Midbrain (tissue), 1 donor: Measurements from ENCODE around the gene CDC42BPB.

Experiments
- DNase-seq: peaks from one replicate; lab custom pipeline; 2025; lab: John Stamatoyannopoulos, UW

CDC42BPB gene

DNA sequence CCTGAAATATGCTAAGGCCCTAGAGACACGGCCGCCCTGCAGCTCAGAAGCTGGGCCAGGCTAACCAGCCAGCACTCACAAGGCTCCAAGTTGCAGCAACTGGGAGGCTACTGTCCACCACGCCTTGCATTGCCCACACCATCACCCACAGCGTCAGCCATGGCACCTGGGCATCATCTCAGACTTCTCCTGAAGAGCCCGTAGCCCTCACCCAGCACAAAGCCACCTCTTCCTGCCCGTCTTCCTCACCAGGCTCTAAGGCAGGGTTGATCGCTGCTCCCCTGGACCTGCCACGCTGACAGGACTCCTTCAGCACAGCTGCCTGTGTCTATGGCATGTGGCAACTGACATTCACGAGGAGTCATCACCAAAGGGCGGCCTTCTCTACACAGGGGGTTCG is 38.1 kb downstream of the CDC42BPB start:
- DNase-seq = no peak

DNA sequence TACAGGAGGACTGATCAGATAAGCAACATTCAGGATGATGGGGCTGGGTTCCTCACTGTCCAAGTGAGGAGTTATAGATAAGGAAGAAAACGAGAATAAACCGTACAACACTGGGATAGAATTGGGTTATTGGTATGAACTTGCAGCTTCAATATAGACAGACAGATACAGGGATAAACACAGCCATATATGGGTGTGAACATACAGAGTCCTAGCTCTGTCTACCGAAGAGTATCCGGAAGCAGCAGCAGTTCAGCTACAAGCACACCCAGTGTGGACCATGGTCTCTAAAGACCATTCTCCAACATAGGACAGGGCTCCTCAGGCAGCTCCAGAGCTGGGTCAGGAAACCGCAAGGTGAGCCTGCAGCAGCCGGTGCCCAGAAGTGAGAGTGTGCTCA is 40.8 kb downstream of the CDC42BPB start:
- DNase-seq = no peak

DNA sequence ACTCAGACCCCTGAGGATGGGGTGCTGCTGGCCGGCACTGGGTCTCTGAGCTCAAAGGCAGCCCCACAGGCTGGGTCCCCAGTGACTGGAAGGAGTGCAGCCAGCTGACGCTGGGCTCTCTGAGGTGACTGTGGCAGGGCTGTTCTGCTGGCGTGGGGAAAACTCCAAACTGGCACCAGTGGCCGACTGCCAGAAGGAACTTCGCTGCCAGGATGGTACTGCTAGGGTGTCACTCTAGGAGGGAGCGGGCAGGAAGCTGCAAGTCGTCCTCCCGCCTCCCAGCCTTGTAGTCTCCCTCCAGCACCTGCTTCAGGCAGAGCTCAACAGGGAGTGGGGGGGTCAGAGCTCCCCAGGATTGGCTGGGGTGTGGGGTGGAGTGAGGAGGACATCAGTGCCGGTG is 41.3 kb downstream of the CDC42BPB start:
- no peak for DNase-seq

DNA sequence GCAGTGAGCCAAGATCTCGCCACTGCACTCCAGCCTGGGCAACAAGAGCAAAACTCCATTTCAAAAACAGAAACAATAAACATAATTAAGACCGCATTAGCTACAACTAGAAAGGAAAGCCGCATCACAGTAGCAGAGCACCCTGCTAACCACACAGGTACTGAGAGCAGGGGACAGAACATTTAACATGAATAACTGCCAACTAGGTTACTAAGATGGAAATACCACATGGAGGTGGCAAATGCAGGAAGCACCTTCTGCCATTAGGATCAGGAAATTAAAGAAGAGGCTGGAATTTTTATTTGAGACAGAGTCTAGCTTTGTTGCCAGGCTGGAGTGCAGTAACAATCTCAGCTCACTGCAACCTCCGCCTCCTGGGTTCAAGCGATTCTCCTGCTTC is 41.9 kb downstream of the CDC42BPB start:
- no peak for DNase-seq

DNA sequence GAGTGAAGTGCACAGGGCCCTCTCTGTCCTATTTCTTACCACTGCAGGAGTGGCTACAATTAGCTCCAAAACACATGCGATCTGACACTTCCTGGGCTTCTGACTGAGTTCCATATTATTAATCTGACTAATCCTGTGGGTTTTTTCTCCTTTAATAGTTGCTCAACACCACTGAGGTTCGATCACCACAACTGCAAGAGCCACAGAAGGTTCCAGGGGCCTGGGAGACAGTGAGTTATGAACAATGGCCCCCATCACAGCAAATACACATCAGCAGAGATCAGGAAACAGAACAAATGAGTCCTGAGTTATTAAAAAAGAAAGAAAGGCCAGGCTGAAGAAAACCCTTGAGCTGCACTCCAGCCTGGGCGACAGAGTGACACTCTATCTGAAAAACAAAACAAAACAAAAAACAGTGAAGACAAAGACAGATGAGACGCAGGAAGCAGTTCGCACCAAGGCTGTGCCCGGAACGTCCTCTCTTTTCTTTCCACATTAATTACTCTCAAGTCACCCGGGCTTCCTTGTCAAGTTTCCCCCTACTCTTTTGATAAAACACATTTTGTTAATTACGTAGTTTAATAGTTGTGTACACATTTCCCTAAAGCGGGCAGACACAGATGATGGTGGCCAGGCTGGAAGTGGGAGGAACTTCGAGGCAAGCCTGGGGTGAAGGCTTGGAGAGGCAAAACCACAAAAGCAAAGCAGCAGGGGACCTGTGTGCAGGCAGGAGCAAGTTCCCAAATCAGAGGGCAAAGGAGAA is 42.7 kb downstream of the CDC42BPB start:
- DNase-seq = no peak

DNA sequence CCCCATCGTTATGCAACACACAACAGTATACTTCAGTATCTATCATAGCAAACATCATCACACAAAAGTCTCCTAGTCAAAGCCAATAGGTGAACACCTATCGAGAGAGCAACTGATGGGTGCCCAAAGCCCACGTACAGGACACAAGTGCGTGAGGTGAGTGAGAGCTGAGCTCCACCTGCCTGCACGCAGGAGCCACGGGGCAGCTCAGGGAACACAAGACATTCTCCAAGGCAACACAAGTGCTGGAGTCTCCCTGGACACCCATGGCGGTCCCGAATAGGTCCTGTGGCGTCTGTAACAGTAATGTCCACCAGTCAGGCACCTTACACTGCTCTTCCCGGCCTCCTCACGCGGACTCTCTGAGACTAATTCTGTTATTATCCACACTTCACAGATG is 44.3 kb downstream of the CDC42BPB start:
- DNase-seq = no peak

DNA sequence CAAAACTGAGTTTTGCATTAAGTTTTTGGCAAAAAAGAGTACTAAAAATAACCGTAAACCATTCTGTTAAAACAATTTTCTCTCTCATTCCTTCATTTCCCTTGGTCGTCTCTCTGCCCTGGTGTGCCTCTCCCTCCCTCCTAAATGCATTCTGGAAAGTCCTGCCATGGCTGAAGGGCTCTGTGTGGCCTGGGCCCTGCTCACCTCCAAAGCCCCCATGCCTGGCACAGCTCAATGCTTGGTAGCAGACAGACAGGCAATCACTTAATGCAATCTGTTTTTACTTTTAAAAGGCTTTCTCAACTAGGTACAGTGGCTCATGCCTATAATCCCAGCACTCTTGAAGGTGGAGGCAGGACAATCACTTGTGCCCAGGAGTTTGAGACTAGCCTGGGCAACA is 47.8 kb downstream of the CDC42BPB start:
- DNase-seq = no peak

DNA sequence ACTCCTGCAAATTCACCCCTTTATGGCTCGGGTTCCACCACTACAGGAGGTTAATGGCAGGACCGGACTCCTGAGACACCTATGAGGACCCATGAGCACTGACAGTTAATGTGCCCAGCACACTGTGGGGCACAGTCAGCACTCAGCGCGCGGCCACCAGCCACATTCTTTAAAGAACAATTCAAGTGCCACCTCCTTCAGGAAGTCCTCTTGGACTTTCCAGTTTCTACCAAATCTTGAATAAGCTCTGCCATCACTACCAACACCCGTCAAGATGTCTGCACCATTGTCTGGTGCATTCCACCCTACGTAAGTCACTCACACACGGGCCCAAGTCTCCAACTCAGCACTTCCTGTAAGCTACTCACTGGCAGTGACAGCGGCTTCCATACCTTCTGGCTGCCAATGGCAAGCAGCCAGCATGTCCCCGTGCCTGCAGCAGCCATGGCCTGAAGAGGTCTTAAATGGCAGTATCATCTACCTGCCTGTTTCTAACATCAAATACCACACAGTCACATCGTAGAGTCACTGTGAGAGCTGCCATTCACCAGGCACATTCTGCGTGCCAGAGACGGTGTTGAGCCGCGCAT is 48.5 kb downstream of the CDC42BPB start:
- DNase-seq = no peak

DNA sequence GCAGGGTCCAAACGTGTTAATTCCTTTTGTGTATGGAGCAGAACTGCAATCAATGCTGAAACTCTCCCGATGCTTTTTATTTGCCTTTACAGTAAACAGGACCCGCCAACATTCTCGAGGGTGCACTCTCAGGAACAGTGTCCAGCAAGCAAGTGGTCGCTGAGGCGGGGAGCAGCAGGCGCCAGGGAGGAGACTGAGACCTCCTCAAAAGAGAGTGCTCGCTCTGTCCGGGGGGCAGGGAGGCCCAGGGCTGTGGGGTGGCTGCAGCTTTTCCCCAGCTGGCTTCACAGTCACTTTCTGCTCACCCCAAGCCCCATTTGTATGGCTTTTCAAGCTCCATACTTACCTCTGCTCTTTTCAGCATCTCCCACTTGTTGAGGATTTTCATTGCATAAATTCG is 49.2 kb downstream of the CDC42BPB start:
- no peak for DNase-seq

DNA sequence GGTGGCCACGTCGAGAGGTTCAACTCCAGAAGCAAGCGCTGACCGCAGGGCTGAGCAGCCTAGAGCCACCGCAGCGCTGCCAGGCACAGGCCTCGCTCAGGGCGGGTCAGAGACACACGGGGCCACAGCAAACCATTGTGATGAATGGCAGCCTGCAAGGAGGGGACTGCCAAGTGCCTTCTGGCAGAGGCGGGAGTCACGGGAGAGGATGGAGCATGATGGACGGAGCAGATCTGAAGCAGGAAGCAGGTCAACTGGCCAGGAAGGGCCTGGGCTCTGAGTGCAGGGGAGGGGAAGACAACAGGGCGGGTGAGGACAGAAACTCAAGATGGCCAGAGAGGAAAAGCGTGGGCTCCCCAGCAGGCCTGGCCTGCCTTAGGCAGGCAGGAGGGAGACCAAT is 49.8 kb downstream of the CDC42BPB start:
- DNase-seq = peak; percentile 88

DNA sequence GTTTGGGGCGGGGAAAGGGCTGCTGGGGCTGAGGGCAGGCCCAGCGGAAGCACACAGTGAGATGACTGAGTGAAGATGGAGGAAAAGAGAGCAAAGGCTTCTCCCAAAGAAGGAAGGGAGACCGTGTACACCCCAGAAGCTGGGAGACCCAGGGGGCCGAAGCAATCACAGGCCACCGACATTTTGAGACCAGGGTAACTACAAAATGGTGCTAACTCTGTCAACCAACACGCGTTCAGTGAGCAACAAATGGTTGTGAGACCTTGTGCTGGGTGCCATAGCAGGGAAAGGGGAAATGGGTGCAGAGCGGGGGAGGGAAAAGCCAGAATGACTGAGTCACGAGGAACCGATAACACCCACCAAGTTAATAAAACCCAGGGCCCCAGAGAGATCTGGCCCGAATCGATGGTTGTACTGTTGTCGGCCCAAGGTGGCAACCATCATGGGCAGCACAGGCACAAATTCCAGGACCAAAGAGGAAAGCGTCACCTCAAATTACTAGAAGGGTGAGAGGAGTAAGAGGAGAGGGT is 50.3 kb downstream of the CDC42BPB start:
- DNase-seq = no peak

DNA sequence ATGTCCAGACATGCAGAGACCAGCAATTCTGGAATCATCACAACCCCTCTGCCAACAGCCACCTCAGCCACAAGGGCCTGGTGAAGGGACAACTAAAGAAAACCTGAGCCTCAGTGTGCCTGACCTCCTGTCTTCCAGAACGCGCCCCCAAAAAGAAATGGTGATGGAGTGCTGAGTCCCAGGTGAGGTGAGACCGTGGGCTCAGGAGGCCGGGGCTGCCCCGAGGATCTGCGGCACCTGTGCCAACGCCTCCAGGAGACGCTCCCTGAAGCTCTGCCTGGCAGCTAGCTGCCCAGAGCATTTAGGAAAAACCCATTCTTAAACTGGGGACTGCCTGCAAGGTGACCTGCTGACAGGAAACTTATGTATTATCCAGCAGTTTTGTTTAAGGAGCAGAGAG is 51.2 kb downstream of the CDC42BPB start:
- no peak for DNase-seq

DNA sequence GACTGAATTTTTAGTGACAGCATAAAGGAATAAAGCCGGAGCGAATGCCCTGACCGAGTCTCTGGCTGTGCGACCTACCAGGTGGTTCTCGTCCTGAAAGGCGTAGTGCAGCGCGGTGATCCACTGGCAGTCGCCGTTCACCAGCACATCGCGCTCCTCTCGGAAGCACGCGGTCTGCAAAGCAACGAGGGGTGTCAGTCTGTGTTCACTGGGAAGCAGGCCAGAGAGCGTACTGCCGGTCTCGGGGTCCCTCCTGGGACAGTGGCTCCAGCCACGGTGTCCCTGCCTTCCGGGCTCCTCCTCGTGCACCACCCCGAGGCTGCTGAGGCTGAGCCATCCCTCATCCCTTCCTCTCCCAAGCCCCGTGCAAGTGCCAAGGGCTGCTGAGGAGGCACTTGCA is 53.5 kb downstream of the CDC42BPB start:
- DNase-seq = no peak

DNA sequence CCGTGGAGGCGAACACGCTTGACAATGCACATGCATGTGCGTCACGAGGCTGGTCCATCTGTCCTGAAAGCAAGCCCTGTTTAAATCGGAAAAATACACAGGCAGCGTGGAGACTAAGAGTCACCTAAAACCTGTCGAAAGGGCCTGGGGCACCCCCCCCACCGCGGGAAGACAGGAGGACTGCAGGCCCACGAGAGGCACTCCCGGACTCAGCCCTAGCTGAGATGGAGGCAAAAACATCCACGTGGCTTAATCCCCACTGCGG is 54.1 kb downstream of the CDC42BPB start:
- no peak for DNase-seq

DNA sequence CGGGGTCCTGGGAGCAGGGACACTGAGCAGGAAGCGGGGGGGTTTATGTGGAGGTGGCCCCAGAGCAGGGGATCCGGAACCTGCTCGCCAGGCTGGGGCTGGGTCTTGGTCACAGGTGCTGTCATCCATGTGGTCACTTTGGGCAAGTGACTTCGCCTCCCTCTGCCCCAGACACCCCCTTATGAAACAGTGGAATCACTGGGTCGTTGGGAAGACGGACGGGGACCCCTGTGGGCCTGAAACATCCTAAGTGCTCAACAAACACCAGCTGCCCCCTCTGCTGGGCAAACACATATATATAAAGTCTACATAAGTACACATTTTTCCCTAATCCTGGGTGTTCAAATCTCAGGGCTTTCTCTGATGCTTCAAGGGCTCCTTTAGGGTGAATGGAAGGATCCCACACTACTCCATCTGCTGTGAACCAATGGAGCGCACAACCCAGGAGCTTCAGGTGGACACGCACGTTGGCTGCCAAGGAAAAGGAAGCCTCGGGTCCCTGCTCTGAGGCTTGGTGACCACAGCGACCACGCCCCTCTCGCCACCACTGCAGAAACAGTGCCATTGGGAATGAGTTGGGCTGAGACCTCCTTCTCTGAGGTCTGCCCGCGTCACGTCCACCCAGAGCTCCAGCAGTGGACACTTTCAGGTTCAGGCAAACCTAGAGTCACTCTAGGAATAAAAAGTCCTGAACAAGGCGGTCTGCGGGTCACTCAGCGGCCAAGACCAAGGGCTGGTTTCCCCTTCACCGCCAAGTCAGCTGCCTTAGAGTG is 54.6 kb downstream of the CDC42BPB start:
- DNase-seq = no peak

DNA sequence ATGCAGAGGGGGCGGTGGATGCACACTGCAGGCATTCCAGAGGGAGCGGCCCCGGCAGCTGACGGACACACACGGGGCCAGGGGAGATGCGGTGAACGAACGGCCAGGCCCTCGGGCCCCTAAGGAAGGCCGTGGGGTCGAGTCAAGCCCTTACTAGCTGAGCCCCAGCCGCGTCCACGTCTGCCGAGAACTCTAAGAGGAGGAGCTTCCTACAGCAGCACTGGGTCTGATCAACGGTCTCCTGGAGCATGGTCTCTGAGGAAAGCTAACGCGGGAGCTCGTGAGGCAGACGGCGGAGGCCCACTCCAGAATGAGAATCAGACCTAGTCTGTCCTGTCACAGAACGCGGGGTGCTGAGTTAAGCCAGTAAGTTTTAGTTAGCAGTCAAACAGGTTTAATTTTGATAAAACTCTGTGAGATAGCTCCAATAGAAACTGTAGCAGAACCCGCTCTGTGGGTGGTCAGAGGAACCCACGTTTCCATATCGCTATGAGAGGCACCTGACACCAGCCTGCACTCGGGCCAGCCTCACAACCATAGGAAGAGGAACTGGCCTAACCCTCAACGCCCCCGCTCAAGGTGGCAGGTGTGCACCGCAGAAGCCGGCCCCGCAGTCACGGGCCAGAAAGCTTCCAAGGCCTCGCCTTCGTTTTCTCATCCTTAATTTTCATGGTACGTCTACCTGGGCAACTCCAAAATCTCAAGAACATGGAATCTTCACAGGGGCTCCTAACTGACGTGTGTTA is 55.5 kb downstream of the CDC42BPB start:
- no peak for DNase-seq

DNA sequence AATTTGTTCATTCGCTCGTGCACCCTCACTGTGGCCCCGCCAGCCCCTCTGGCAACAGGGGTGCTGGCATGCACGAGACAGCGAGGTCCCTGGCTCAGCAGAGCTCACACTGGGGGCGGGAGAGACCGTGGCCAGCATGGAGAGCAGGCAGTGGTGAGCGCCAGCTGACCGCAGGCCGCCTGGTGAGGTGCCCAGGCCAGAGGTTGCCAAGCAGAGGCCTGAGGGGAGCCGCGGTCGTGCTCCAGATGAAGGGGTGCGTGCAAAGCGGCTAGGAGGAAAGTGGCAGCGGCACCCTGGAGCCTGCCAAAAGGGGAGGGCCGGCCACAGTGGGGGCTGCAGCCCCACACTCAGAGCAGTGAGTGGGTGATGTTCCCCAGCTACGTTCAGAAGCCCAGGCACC is 56.1 kb downstream of the CDC42BPB start:
- peak; percentile 53 for DNase-seq

DNA sequence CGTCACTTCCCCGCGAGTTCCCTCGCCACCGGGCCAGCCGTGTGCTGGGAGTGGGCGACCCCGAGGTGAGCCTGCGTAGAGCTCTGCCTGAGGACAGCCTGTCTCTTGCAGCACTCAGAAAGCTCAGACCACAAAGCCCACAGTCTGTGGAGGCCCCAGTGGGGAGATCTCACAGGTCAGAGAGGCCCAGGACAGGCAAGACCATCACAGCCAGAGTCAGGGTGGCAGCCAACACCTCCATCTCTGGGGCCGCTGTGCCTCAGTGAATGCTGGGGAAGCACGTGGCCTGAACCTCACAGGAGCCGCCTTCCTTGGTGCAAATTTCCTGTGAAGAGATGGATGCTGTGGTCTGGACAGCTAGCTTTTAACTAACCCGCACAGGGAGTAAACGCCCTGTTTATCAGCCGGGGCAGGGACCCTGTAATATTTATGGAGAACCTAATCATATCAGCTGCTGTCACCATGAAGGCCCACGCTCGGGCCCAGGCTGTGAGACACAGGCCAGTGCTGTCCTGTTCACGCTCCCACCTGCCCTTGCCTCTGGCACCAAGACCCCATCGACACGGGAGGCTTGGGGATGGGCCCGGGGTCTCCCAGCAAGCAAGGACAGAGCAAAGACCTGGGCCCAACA is 56.9 kb downstream of the CDC42BPB start:
- no peak for DNase-seq

DNA sequence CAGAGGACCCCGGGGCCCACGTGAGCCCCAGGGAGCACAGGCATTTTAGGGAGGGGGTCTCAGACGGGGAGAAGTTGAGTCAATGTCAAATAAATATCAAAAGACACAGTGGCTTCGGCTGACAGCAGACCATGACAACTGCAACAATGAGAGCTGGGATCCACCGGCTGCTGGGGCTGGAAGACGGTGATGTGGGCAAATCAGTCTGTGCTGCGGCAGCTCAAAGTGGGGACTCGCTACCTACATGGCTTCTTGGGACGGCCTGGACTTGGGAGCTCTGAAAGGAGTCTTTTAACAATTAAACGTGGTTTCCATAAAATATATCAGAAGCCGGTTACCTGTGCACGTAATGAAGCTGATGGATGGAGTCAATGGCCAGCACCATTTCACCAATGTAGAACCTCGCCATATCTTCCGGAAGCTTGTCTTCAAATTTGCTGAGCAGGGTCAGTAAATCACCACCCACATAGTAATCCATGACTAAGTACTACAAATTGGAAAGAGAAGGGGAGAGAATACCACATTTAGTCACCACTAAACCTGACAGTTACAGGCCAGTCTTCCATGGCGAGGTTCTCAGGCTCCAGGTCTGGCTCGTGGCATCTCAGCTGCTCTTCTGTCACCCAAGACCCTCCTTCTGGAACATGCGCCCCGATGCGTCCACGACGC is 58.0 kb downstream of the CDC42BPB start:
- DNase-seq = no peak

DNA sequence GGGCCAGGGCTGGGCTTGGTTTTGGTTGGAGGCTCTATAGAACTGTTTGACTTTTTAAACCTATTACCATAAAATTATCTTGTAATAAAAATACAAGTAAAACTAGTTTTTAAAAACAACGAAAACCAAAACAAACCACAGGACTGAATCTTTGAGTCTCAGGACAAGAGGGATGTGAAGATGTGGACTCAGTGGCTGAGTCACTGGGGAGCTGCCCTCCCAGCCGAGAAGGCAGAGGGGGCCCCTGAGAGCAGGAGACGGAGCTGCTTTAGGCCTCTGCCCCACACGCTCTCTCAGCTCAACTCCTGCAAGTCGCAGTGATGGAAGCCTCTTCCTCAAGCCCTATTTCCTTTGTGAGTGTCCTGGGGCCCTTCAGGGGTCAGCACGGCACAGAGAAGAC is 59.0 kb downstream of the CDC42BPB start:
- no peak for DNase-seq

DNA sequence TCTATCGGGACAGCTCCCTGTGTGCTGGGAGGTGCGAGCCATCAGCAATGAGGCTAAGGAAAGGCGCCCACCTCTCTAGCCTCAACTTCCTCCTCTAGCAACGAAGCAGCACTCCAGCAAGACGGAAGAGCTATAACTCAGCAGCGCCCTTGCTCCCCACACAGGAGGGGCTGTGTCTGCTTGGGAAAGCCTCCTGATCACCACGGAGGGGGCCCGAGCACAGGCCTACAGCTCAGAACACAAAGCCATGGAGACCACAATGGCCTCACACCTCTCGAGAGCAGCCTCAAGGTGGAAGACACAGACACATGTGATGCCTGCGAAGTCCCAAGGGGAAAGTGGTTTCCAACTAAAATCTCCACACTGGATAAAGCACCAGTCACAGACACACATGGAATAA is 60.4 kb downstream of the CDC42BPB start:
- DNase-seq = no peak

DNA sequence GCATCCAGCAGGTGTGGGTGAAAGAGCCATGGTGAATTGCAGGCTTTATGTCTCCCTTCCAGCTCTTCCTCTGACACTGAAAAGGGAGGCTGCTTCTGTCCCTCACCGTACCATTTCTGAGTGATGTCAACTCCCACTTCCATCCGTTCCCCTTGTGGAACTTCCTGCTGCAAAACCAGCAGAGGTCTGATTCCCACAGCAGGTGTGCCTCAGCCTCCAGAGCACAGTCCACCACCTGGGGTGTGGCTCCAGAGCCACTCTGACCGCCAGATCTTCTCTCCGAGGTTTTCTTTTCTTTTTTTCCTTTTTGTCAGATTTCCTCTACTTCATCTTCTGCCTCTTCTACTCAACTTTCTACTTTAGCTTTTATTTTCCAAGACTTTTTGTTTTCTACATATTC is 62.7 kb downstream of the CDC42BPB start:
- no peak for DNase-seq
